SK-N-SH treated with all-trans-retinoic acid at 6 μM for 48 hours (cell line): ENCODE data around the gene PREP.

Experiments used
- ATAC-seq: fragments of 200-7000 bp; cut with Tn5 transposase; 3 replicates; pipeline ENCODE4 v1.9.1; 2020; ENCODE audit warnings: mild to moderate bottlenecking, moderate library complexity
- ARNTL ChIP-seq: fragments of 450-650 bp; formaldehyde crosslinking; IDR thresholded peaks from 2 replicates; pipeline ENCODE4 v1.5.0; 2020; ENCODE audit warnings: low read depth, mild to moderate bottlenecking, moderate library complexity, borderline replicate concordance
- BACH2 ChIP-seq: fragments of 250-450 bp; sonication (Bioruptor Pico); IDR thresholded peaks from 2 replicates; pipeline ENCODE4 v1.9.0; 2021; ENCODE audit warnings: mild to moderate bottlenecking, borderline replicate concordance
- CREB5 ChIP-seq: fragments of 250-450 bp; sonication (Bioruptor Pico); IDR thresholded peaks from 2 replicates; pipeline ENCODE4 v1.5.1; 2020; ENCODE audit warnings: low read depth, mild to moderate bottlenecking, moderate library complexity
- CSDC2 ChIP-seq: fragments of 250-450 bp; sonication (Bioruptor Pico); IDR thresholded peaks from 2 replicates; pipeline ENCODE4 v1.5.0; 2020; ENCODE audit warnings: mild to moderate bottlenecking, moderate library complexity
- ESRRG ChIP-seq: fragments of 250-450 bp; sonication (Bioruptor Pico); IDR thresholded peaks from 2 replicates; pipeline ENCODE4 v1.6.1; 2021; ENCODE audit warnings: mild to moderate bottlenecking
- GLIS3 ChIP-seq: fragments of 250-450 bp; sonication (Bioruptor Pico); IDR thresholded peaks from 2 replicates; pipeline ENCODE4 v1.5.0; 2020; ENCODE audit warnings: mild to moderate bottlenecking, moderate library complexity
- ISL1 ChIP-seq: fragments of 250-450 bp; sonication (Bioruptor Pico); IDR thresholded peaks from 2 replicates; pipeline ENCODE4 v2.1.2; 2022; ENCODE audit warnings: mild to moderate bottlenecking, moderate library complexity
- OSR1 ChIP-seq: fragments of 250-450 bp; sonication (Bioruptor Pico); IDR thresholded peaks from 2 replicates; pipeline ENCODE4 v1.8.0; 2022; ENCODE audit warnings: moderate library complexity, mild to moderate bottlenecking, inconsistent platforms
- PPARA ChIP-seq: fragments of 250-450 bp; sonication (Bioruptor Pico); IDR thresholded peaks from 2 replicates; pipeline ENCODE4 v1.5.0; 2020; ENCODE audit warnings: mild to moderate bottlenecking, borderline replicate concordance
- SNAI2 ChIP-seq: fragments of 250-450 bp; sonication (Bioruptor Pico); IDR thresholded peaks from 2 replicates; pipeline ENCODE4 v1.5.0; 2020; ENCODE audit warnings: mild to moderate bottlenecking, moderate library complexity
- TOX ChIP-seq: fragments of 250-450 bp; sonication (Bioruptor Pico); IDR thresholded peaks from 2 replicates; pipeline ENCODE4 v1.8.0; 2021; ENCODE audit warnings: mild to moderate bottlenecking, moderate library complexity, borderline replicate concordance
- TSHZ2 ChIP-seq: fragments of 250-450 bp; sonication (Bioruptor Pico); IDR thresholded peaks from 2 replicates; pipeline ENCODE4 v1.5.0; 2020; ENCODE audit warnings: mild to moderate bottlenecking, moderate library complexity
- ZC3H10 ChIP-seq: fragments of 250-450 bp; sonication (Bioruptor Pico); IDR thresholded peaks from 2 replicates; pipeline ENCODE4 v1.5.1; 2021; ENCODE audit warnings: mild to moderate bottlenecking, moderate library complexity
- ZFP30 ChIP-seq: fragments of 450-650 bp; formaldehyde crosslinking; IDR thresholded peaks from 2 replicates; pipeline ENCODE4 v1.5.0; 2022; ENCODE audit warnings: mild to moderate bottlenecking, moderate library complexity
- ZNF70 ChIP-seq: fragments of 450-650 bp; formaldehyde crosslinking; IDR thresholded peaks from 2 replicates; pipeline ENCODE4 v1.5.0; 2020; ENCODE audit warnings: mild to moderate bottlenecking, moderate library complexity
- ZNF8 ChIP-seq: fragments of 450-650 bp; formaldehyde crosslinking; IDR thresholded peaks from 2 replicates; pipeline ENCODE4 v1.5.0; 2020; ENCODE audit warnings: mild to moderate bottlenecking, moderate library complexity
- TF ChIP-seq, protein P1 (sequence below): fragments of 250-450 bp; sonication (Bioruptor Pico); IDR thresholded peaks from 2 replicates; pipeline ENCODE4 v1.5.1; 2021; ENCODE audit warnings: mild to moderate bottlenecking, moderate library complexity
- TF ChIP-seq, protein P2 (sequence below): fragments of 250-450 bp; sonication (Bioruptor Pico); IDR thresholded peaks from 2 replicates; pipeline ENCODE4 v1.8.0; 2020; ENCODE audit warnings: mild to moderate bottlenecking, moderate library complexity, borderline replicate concordance

The PREP gene

GRCh38 chr6:105305521-105305920 is 97.4 kb downstream of the PREP start:
- TF ChIP-seq ARNTL (CRISPR knock-in tag) (no peak), ZNF70 (CRISPR knock-in tag) (no peak), PPARA (CRISPR knock-in tag) (no peak), ZNF8 (no peak), TSHZ2 (CRISPR knock-in tag) (no peak), OSR1 (CRISPR knock-in tag) (no peak), GLIS3 (CRISPR knock-in tag) (no peak), SNAI2 (CRISPR knock-in tag) (no peak), CREB5 (CRISPR knock-in tag) (no peak), ISL1 (CRISPR knock-in tag) (no peak), BACH2 (CRISPR knock-in tag) (no peak)
- TF ChIP-seq, protein P1, sequence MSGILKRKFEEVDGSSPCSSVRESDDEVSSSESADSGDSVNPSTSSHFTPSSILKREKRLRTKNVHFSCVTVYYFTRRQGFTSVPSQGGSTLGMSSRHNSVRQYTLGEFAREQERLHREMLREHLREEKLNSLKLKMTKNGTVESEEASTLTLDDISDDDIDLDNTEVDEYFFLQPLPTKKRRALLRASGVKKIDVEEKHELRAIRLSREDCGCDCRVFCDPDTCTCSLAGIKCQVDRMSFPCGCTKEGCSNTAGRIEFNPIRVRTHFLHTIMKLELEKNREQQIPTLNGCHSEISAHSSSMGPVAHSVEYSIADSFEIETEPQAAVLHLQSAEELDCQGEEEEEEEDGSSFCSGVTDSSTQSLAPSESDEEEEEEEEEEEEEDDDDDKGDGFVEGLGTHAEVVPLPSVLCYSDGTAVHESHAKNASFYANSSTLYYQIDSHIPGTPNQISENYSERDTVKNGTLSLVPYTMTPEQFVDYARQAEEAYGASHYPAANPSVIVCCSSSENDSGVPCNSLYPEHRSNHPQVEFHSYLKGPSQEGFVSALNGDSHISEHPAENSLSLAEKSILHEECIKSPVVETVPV (CRISPR knock-in tag), result no peak
- TF ChIP-seq, protein P2, sequence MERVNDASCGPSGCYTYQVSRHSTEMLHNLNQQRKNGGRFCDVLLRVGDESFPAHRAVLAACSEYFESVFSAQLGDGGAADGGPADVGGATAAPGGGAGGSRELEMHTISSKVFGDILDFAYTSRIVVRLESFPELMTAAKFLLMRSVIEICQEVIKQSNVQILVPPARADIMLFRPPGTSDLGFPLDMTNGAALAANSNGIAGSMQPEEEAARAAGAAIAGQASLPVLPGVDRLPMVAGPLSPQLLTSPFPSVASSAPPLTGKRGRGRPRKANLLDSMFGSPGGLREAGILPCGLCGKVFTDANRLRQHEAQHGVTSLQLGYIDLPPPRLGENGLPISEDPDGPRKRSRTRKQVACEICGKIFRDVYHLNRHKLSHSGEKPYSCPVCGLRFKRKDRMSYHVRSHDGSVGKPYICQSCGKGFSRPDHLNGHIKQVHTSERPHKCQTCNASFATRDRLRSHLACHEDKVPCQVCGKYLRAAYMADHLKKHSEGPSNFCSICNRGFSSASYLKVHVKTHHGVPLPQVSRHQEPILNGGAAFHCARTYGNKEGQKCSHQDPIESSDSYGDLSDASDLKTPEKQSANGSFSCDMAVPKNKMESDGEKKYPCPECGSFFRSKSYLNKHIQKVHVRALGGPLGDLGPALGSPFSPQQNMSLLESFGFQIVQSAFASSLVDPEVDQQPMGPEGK (CRISPR knock-in tag), result no peak
- TF ChIP-seq, all 23 proteins: peak for 0
- no peak for ATAC-seq

DNA sequence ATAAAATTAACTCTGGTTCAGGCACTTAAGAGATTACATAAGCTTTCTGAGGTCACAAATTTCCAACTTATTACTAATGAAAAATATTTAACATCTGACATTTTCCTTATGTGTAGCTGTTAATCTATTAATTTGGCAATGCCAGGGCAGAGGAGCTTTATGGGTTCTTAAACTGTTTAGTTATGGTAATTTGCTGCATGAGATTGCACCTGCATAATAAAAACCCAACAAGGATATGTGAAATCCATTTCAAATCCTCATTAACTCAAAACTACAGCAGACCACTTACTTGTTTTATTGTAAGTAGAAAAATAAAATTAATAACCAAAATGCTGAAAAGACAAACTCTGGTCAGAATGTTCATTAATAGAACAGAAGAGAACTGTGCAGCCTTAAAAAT is 98.1 kb downstream of the PREP start:
- ATAC-seq, result no peak
- TF ChIP-seq, protein P2 (CRISPR knock-in tag), result no peak
- TF ChIP-seq ISL1 (CRISPR knock-in tag), result no peak
- no peak for TF ChIP-seq TOX
- no peak for TF ChIP-seq ZNF8
- TF ChIP-seq CREB5 (CRISPR knock-in tag), result no peak
- no peak for TF ChIP-seq ZC3H10 (CRISPR knock-in tag)
- no peak for TF ChIP-seq TSHZ2 (CRISPR knock-in tag)
- no peak for TF ChIP-seq GLIS3 (CRISPR knock-in tag)
- no peak for TF ChIP-seq PPARA (CRISPR knock-in tag)
- TF ChIP-seq CSDC2 (CRISPR knock-in tag), result no peak
- no peak for TF ChIP-seq ZFP30 (CRISPR knock-in tag)
- no peak for TF ChIP-seq ESRRG (CRISPR knock-in tag)
